ENCODE measurements around the gene IP6K1.

DNA sequence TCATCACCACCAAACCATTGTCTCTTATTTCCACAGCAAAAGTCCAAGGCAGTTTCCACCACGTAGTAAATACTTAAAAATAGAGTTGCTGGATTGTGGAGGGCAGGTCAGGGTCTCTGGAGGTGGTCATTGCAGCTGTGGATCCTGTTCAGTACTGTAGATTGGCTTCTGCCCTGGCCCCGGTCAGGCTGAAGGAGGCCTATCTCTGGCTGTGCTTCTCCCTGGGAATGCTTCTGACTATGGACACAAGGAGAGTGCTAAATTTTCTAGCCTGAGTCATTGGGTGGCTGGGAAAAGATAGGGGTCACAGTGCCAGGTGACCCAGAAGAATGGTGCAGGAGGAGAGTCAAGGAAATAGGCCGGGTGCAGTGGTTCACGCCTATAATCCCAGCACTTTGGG, 36.3 kb downstream of the IP6K1 start:
- TF ChIP-seq, protein P1, sequence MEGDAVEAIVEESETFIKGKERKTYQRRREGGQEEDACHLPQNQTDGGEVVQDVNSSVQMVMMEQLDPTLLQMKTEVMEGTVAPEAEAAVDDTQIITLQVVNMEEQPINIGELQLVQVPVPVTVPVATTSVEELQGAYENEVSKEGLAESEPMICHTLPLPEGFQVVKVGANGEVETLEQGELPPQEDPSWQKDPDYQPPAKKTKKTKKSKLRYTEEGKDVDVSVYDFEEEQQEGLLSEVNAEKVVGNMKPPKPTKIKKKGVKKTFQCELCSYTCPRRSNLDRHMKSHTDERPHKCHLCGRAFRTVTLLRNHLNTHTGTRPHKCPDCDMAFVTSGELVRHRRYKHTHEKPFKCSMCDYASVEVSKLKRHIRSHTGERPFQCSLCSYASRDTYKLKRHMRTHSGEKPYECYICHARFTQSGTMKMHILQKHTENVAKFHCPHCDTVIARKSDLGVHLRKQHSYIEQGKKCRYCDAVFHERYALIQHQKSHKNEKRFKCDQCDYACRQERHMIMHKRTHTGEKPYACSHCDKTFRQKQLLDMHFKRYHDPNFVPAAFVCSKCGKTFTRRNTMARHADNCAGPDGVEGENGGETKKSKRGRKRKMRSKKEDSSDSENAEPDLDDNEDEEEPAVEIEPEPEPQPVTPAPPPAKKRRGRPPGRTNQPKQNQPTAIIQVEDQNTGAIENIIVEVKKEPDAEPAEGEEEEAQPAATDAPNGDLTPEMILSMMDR (IDR thresholded peaks at IDR 0.05; ENCODE audit: borderline replicate concordance, extremely low read depth, low read length, poor library complexity, severe bottlenecking): no peak
- TF ChIP-seq EZH2 (IDR thresholded peaks at IDR 0.05; ENCODE audit: borderline replicate concordance, low read depth, low read length, severe bottlenecking): no peak
